ENCODE data around the gene FCRL2. TPM values are rescaled to one million over a fixed set of nuclear protein-coding genes. Genes with fewer than 3 reads are reported as not detected.

FCRL2 gene
- total RNA-seq, 1 experiment from 2014 or later: not detected

GRCh38 chr1:157732755-157733154 lies 44.2 kb downstream of the FCRL2 start:
- Histone ChIP-seq H3K4me1 (replicated peaks) (no peaks in the 10 kb centered on the region), H3K4me3 (no peak overlapping the region), H3K36me3 (no peaks in the 10 kb centered on the region), H3K9me3 (replicated peaks) (no peaks in the 10 kb centered on the region), H3K27me3 (replicated peaks) (no peaks in the 10 kb centered on the region), H3K27ac (no peak overlapping the region)
- no peak for DNase-seq (ENCODE audit: low read depth in 1 of 2, low spot score in 2 of 2)

- Histone ChIP-seq H3K4me3 (no peak overlapping the region), H3K27ac (no peak overlapping the region), H3K27me3 (replicated peaks) (no peaks in the 10 kb centered on the region), H3K9me3 (replicated peaks) (no peaks in the 10 kb centered on the region), H3K4me1 (replicated peaks) (no peaks in the 10 kb centered on the region), H3K36me3 (no peaks in the 10 kb centered on the region)
- DNase-seq (ENCODE audit: low read depth in 1 of 2, low spot score in 2 of 2): no peak
Measured at GRCh38 chr1:157725221-157725577, 51.7 kb downstream of the FCRL2 start.

- DNase-seq (ENCODE audit: low read depth in 1 of 2, low spot score in 2 of 2): no peak
- Histone ChIP-seq H3K27ac (no peak overlapping the region), H3K4me3 (no peak overlapping the region), H3K27me3 (replicated peaks) (no peaks in the 10 kb centered on the region), H3K4me1 (replicated peaks) (no peaks in the 10 kb centered on the region), H3K9me3 (replicated peaks) (no peaks in the 10 kb centered on the region), H3K36me3 (no peaks in the 10 kb centered on the region)
Measured at GRCh38 chr1:157724537-157725220, 52.3 kb downstream of the FCRL2 start.

- Histone ChIP-seq H3K4me1 (replicated peaks) (no peaks in the 10 kb centered on the region), H3K9me3 (replicated peaks) (no peaks in the 10 kb centered on the region), H3K4me3 (no peak overlapping the region), H3K36me3 (no peaks in the 10 kb centered on the region), H3K27me3 (replicated peaks) (no peaks in the 10 kb centered on the region), H3K27ac (no peak overlapping the region)
- DNase-seq (ENCODE audit: low read depth in 1 of 2, low spot score in 2 of 2): no peak
Measured at GRCh38 chr1:157723157-157723556, 53.8 kb downstream of the FCRL2 start.

GRCh38 chr1:157721985-157722384 lies 54.9 kb downstream of the FCRL2 start:
- Histone ChIP-seq H3K4me1 (replicated peaks) (no peaks in the 10 kb centered on the region), H3K9me3 (replicated peaks) (no peaks in the 10 kb centered on the region), H3K27ac (no peak overlapping the region), H3K36me3 (no peaks in the 10 kb centered on the region), H3K4me3 (no peak overlapping the region), H3K27me3 (replicated peaks) (no peaks in the 10 kb centered on the region)
- DNase-seq (ENCODE audit: low read depth in 1 of 2, low spot score in 2 of 2): no peak

- H3K9me3 ChIP-seq (replicated peaks): no peaks in the 10 kb centered on the region
- H3K27ac ChIP-seq: no peak overlapping the region
- H3K4me3 ChIP-seq: no peak overlapping the region
- H3K27me3 ChIP-seq (replicated peaks): no peaks in the 10 kb centered on the region
- no peaks in the 10 kb centered on the region for H3K36me3 ChIP-seq
- no peak for DNase-seq (ENCODE audit: low read depth in 1 of 2, low spot score in 2 of 2)
- H3K4me1 ChIP-seq (replicated peaks): no peaks in the 10 kb centered on the region
Measured at GRCh38 chr1:157715736-157716135, 61.2 kb downstream of the FCRL2 start.

GRCh38 chr1:157711802-157712201 lies 65.1 kb downstream of the FCRL2 start:
- no peak for DNase-seq (ENCODE audit: low read depth in 1 of 2, low spot score in 2 of 2)
- Histone ChIP-seq H3K36me3 (no peaks in the 10 kb centered on the region), H3K27ac (no peak overlapping the region), H3K27me3 (replicated peaks) (no peaks in the 10 kb centered on the region), H3K4me3 (no peak overlapping the region), H3K9me3 (replicated peaks) (no peaks in the 10 kb centered on the region), H3K4me1 (replicated peaks) (no peaks in the 10 kb centered on the region)

GRCh38 chr1:157704878-157705277 lies 72.1 kb downstream of the FCRL2 start:
- Histone ChIP-seq H3K4me3 (no peak overlapping the region), H3K36me3 (no peaks in the 10 kb centered on the region), H3K4me1 (replicated peaks) (no peaks in the 10 kb centered on the region), H3K9me3 (replicated peaks) (no peaks in the 10 kb centered on the region), H3K27me3 (replicated peaks) (no peaks in the 10 kb centered on the region), H3K27ac (no peak overlapping the region)
- no peak for DNase-seq (ENCODE audit: low read depth in 1 of 2, low spot score in 2 of 2)

GRCh38 chr1:157703981-157704380 lies 73.0 kb downstream of the FCRL2 start:
- H3K27me3 ChIP-seq (replicated peaks): 0 out of 2 replicates have a peak, but pooled peaks cover under 1% of the 10 kb centered on the region
- no peak overlapping the region for H3K4me3 ChIP-seq
- DNase-seq (ENCODE audit: low read depth in 1 of 2, low spot score in 2 of 2): no peak
- H3K9me3 ChIP-seq (replicated peaks): no peaks in the 10 kb centered on the region
- no peaks in the 10 kb centered on the region for H3K36me3 ChIP-seq
- no peaks in the 10 kb centered on the region for H3K4me1 ChIP-seq (replicated peaks)
- no peak overlapping the region for H3K27ac ChIP-seq

GRCh38 chr1:157702308-157702825 lies 74.6 kb downstream of the FCRL2 start:
- Histone ChIP-seq H3K27me3 (replicated peaks) (0 out of 2 replicates have a peak, but pooled peaks cover 3% of the 10 kb centered on the region), H3K36me3 (no peaks in the 10 kb centered on the region), H3K9me3 (replicated peaks) (no peaks in the 10 kb centered on the region), H3K4me1 (replicated peaks) (no peaks in the 10 kb centered on the region), H3K27ac (no peak overlapping the region), H3K4me3 (no peak overlapping the region)
- DNase-seq (ENCODE audit: low read depth in 1 of 2, low spot score in 2 of 2): no peak

GRCh38 chr1:157700732-157701131 lies 76.2 kb downstream of the FCRL2 start, which contains the start of gene FCRL3:
TSS of gene FCRL3 (minus strand) at chr1:157700769. CDS start at chr1:157700489, 280 bp downstream.
- no peaks in the 10 kb centered on the region for H3K9me3 ChIP-seq (replicated peaks)
- 0 out of 2 replicates have a peak, but pooled peaks cover 3% of the 10 kb centered on the region for H3K27me3 ChIP-seq (replicated peaks)
- no peak for DNase-seq (ENCODE audit: low read depth in 1 of 2, low spot score in 2 of 2)
- H3K36me3 ChIP-seq: no peaks in the 10 kb centered on the region
- H3K27ac ChIP-seq: no peak within 1 kb of the TSS
- no peak within 1 kb of the TSS for H3K4me3 ChIP-seq
- H3K4me1 ChIP-seq (replicated peaks): no peaks in the 10 kb centered on the region

- no peak for DNase-seq (ENCODE audit: low read depth in 1 of 2, low spot score in 2 of 2)
- H3K4me1 ChIP-seq (replicated peaks): no peaks in the 10 kb centered on the region
- H3K36me3 ChIP-seq: no peaks in the 10 kb centered on the region
- no peaks in the 10 kb centered on the region for H3K9me3 ChIP-seq (replicated peaks)
- H3K4me3 ChIP-seq: no peak overlapping the region
- H3K27me3 ChIP-seq (replicated peaks): 0 out of 2 replicates have a peak, but pooled peaks cover 3% of the 10 kb centered on the region
- H3K27ac ChIP-seq: no peak overlapping the region
Measured at GRCh38 chr1:157700305-157700704, 76.6 kb downstream of the FCRL2 start.

GRCh38 chr1:157697781-157698569 lies 79.0 kb downstream of the FCRL2 start:
- Histone ChIP-seq H3K4me3 (no peak overlapping the region), H3K4me1 (replicated peaks) (no peaks in the 10 kb centered on the region), H3K36me3 (no peaks in the 10 kb centered on the region), H3K9me3 (replicated peaks) (no peaks in the 10 kb centered on the region), H3K27me3 (replicated peaks) (0 out of 2 replicates have a peak, but pooled peaks cover 3% of the 10 kb centered on the region), H3K27ac (no peak overlapping the region)
- DNase-seq (ENCODE audit: low read depth in 1 of 2, low spot score in 2 of 2): no peak

- Histone ChIP-seq H3K36me3 (no peaks in the 10 kb centered on the region), H3K4me3 (no peak overlapping the region), H3K27ac (no peak overlapping the region), H3K27me3 (replicated peaks) (0 out of 2 replicates have a peak, but pooled peaks cover 3% of the 10 kb centered on the region), H3K9me3 (replicated peaks) (no peaks in the 10 kb centered on the region), H3K4me1 (replicated peaks) (no peaks in the 10 kb centered on the region)
- no peak for DNase-seq (ENCODE audit: low read depth in 1 of 2, low spot score in 2 of 2)
Measured at GRCh38 chr1:157696966-157697628, 79.8 kb downstream of the FCRL2 start.
